ENCODE measurements around the gene PADI4. TPM values are rescaled to one million over a fixed set of nuclear protein-coding genes. Genes with fewer than 3 reads are reported as not detected.

The PADI4 gene
- total and polyA plus RNA-seq, 2 of the 8 experiments (the other 6 are each of a cell fraction or from before 2014, with no cell fraction given) = 0.29 TPM; not detected in 1

DNA sequence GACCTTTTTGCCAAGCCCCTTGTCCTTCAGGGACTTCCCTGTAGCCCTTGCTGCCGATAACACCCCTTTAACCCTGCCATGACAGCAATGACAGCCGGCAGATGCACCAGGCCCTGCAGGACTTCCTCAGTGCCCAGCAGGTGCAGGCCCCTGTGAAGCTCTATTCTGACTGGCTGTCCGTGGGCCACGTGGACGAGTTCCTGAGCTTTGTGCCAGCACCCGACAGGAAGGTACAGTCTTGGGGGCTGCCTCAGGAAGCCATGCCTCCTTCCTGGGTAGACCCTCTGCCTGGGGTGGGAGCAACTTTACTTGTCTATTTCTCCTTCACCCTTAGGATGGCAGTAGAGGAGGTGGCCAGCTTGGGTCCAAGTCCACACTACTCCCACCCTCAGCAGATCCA is 47.9 kb downstream of the PADI4 start:
- no peak overlapping the region for H2BK15ac ChIP-seq (ENCODE audit: low read length)
- FAIRE-seq = no peak
- H3K23me2 ChIP-seq (ENCODE audit: low read depth, low read length) = no peaks in the 10 kb centered on the region
- H3K9ac ChIP-seq (replicated peaks in 1 of 4; ENCODE audit: extremely low read depth in 1 of 4, low read depth in 3 of 4, low read length in 3 of 4) = no peak overlapping the region
- H3K14ac ChIP-seq (ENCODE audit: insufficient read length) = no peak overlapping the region
- H2BK120ac ChIP-seq (replicated peaks; ENCODE audit: low read depth, low read length) = no peak overlapping the region
- no peaks in the 10 kb centered on the region for H3K79me2 ChIP-seq (ENCODE audit: control insufficient read depth in 1 of 2, insufficient read depth in 2 of 2, low read length in 2 of 2)
- H3K9me3 ChIP-seq (ENCODE audit: insufficient read depth in 2 of 2, low read depth in 1 of 2, low read length in 1 of 2) = no peaks in the 10 kb centered on the region
- no peak overlapping the region for H2AFZ ChIP-seq (ENCODE audit: low read length)
- 0 out of 2 replicates have a peak overlapping the region, but pooled peaks have one; percentile 1 for H4K8ac ChIP-seq (ENCODE audit: extremely low read depth, insufficient read depth, low read length)
- 87% methylated on average over 6 of the region's 6 CpGs; no CpG with 5 or more reads in 1 of the 2 experiments for WGBS, 2 experiments (ENCODE audit: extremely low coverage in 1 of 2, insufficient coverage in 1 of 2, insufficient read length in 1 of 2, insufficient replicate concordance in 2 of 2, low coverage in 1 of 2, low lambda C conversion rate in 2 of 2, missing lambda C conversion rate in 1 of 2)
- no peak overlapping the region for H3K27ac ChIP-seq (ENCODE audit: low read depth, low read length)
- H3K4me2 ChIP-seq (ENCODE audit: insufficient read depth in 1 of 2, low read depth in 2 of 2, low read length in 2 of 2) = no peak overlapping the region
- no peak overlapping the region for H4K91ac ChIP-seq (replicated peaks; ENCODE audit: insufficient read length, low read length)
- H4K5ac ChIP-seq (ENCODE audit: insufficient read length, low read depth, low read length) = no peak overlapping the region
- H3K36me3 ChIP-seq (ENCODE audit: control insufficient read depth in 2 of 4, insufficient read depth in 4 of 4, low read length in 3 of 4) = no peaks in the 10 kb centered on the region
- H3K23ac ChIP-seq (ENCODE audit: insufficient read length) = no peak overlapping the region
- no peak overlapping the region for H3K18ac ChIP-seq (ENCODE audit: extremely low read depth, low read length)
- H2AK5ac ChIP-seq (ENCODE audit: low read depth, low read length) = no peak overlapping the region
- DNase-seq (ENCODE audit: low read depth in 1 of 2, low spot score in 2 of 2) = no peak
- H2BK12ac ChIP-seq (ENCODE audit: low read depth, low read length) = no peak overlapping the region
- no peak overlapping the region for H2BK5ac ChIP-seq (ENCODE audit: low read depth, low read length)
- CTCF ChIA-PET (ENCODE audit: partially characterized antibody) = interaction anchor here (0.6 to 4.2 kb wide), 12 partner anchors 8 to 293 kb away, joined by 3 to 25 read pairs (median 3); partner anchors contain the start of gene PADI6
- POLR2A ChIA-PET (ENCODE audit: partially characterized antibody) = interaction anchor here (1.1 kb wide), 1 partner anchor 21 kb away, joined by 4 read pairs; no protein-coding TSS in a partner anchor
- no peaks in the 10 kb centered on the region for H3K79me1 ChIP-seq (ENCODE audit: low read depth, low read length)
- no peak overlapping the region for H3K4ac ChIP-seq (replicated peaks; ENCODE audit: insufficient read length, low read depth, low read length)
- H3K4me1 ChIP-seq (replicated peaks in 1 of 4; ENCODE audit: control insufficient read depth in 3 of 4, insufficient read depth in 4 of 4, low read length in 3 of 4) = peaks cover 0 to 2% (median 1%) of the 10 kb centered on the region in 4 experiments; a peak in 1 of 7 replicates
- no peak overlapping the region for H3K56ac ChIP-seq (replicated peaks; ENCODE audit: insufficient read length, low read depth, low read length)
- H3K4me3 ChIP-seq (ENCODE audit: extremely low read depth in 1 of 4, insufficient read depth in 2 of 4, low read depth in 3 of 4, low read length in 4 of 4) = no peak overlapping the region
- H4K20me1 ChIP-seq (replicated peaks in 1 of 2; ENCODE audit: control insufficient read depth in 1 of 2, insufficient read depth in 2 of 2, low read length in 2 of 2) = no peaks in the 10 kb centered on the region
- no peak overlapping the region for H2BK20ac ChIP-seq (ENCODE audit: low read length)
- no peaks in the 10 kb centered on the region for H3K27me3 ChIP-seq (replicated peaks in 1 of 4; ENCODE audit: control insufficient read depth in 3 of 4, extremely low read depth in 1 of 4, insufficient read depth in 3 of 4, low read length in 3 of 4)
- TF ChIP-seq RXRA (IDR thresholded peaks at IDR 0.05; ENCODE audit: insufficient read depth, low read depth, low read length) = no peak
- no peak for TF ChIP-seq SAP30 (IDR thresholded peaks at IDR 0.05; ENCODE audit: insufficient read depth, insufficient replicate concordance, low read length)
- no peak for TF ChIP-seq SRF (IDR thresholded peaks at IDR 0.05; ENCODE audit: low read depth, low read length)

Data from H1 (cell line).